Activated naive CD4-positive, alpha-beta T cell treated with Interleukin-2 at 50 U/mL for 16 hours (primary cell): ENCODE measurements around the gene NUP205.
"Not testable (repeated sequence)": the region's sequence is repeated elsewhere in the genome, so short reads cannot be mapped to it uniquely, and the experiment has no call there.

ENCODE experiments used
- DNase-seq: peaks from one replicate; pipeline ENCODE4 v3.0.0-alpha.2; 2020

Gene NUP205

DNA sequence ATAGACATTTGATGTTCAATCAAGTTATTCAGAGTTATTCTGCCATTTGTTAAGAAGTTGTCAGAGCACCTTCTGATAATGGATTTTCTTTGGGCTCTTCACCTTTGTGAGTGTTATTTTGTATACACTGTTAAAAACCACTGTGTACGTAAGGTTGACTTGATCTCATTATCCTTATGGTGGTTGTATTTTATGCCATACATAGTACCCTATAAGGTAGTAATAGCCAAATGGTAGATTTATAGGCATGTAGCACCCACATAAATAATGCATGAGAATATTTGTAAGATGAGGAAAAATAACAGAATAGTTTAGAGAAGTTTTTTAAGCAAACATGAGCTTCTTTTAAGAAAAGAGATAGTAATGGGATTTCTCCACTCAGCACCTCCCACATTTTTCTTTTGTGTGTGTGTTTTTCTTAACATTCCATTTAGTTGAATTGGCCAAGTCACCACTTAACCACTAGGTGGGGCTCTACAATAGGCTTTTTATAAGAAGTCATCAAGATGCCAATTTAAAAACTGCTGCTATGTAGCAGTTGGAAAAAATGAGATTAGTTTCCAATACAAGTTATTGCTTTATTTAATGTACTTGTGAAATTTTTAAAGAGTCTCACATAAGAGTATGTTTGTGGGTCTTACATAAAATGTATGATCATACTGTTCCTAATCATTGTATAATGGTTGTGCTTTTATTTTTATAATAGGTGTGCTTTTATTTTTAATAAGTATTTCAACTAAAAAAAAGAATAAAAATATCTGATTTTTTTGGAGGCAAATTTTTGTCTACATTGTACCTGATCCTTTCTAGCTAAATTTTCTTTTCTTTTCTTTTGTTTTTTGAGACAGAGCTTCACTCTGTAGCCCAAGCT is 63.5 kb downstream of the NUP205 start:
- no peak for DNase-seq

DNA sequence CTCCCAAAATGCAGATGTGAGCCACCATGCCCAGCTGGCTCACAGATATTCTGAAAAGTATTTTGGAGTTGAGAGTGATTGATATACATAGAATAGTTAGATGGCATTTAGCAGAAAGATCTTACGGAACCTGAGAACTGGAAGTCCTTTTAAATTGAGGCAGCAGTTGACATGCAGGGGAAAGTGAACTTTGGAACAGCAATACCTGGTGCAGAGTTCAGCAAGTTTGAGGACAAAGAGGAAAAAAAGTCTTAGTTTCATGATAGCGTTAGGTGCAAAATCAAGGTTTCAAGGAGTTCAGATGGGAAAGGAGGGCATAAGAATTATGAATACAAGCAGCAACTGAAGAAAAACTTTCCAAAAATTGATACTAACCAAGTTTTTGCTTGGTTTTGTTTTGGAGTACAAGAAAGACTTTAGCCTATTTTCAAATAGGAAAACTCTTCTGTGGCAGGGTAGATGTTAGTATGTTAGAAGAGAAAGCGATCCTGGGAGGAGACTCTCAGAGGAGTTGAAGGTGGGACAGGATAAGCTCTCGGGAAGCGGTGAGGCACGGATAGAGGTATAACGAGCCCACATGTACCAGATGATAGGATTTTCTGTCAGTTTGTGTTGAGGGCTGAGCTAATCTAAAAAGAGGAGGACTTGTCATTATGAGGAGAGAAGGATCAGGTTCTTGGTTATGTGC is 76.6 kb downstream of the NUP205 start:
- no peak for DNase-seq

DNA sequence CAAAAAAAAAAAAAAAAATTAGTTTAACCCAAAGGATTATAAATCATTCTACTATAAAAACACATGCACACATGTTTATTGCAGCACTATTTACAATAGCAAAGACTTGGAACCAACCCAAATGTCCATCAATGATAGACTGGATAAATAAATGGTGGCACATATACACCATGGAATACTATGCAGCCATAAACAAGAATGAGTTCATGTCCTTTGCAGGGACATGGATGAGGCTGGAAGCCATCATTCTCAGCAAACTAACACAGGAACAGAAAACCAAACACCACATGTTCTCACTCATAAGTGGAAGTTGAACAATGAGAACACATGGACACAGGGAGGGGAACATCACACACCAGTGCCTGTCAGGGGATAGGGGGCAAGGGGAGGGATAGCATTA is 82.0 kb downstream of the NUP205 start:
- not testable (repeated sequence) for DNase-seq

DNA sequence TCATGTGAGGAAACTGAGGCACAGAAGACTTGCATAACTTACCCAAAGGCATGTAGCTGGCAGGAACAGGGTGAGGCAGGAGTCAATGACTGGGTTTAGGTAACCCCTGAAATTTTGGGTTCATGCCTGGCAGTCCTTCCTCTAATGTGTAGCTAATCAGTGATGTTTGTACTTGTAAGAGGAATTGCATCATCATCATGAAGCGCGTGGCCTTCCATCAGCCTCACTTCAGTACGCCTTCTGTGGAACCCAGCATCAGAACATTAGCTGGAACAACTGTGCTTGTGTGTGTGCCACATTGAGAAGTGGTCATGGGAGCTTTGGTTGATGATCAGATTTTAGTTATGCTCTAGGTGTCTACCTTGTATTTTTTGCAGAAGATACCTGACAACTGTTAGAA is 86.4 kb downstream of the NUP205 start:
- no peak for DNase-seq

DNA sequence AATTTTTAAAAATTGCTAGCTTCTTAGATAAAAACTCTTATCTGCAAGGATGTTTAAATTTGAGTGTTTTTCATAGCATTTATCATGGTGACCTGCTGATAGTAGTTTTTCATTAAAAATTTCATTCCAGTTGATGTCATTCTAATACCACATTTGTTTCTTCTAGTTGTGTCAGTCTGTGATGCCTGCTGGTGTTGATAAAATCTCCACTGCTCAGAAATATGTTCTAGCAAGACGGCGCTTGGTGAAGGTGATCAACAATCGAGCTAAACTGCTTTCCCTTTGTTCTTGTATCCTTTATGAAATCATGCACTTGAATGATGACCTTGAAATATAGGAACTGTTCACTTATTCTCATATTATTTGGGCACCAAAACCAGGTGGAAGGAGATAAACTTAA is 87.0 kb downstream of the NUP205 start:
- DNase-seq = no peak

DNA sequence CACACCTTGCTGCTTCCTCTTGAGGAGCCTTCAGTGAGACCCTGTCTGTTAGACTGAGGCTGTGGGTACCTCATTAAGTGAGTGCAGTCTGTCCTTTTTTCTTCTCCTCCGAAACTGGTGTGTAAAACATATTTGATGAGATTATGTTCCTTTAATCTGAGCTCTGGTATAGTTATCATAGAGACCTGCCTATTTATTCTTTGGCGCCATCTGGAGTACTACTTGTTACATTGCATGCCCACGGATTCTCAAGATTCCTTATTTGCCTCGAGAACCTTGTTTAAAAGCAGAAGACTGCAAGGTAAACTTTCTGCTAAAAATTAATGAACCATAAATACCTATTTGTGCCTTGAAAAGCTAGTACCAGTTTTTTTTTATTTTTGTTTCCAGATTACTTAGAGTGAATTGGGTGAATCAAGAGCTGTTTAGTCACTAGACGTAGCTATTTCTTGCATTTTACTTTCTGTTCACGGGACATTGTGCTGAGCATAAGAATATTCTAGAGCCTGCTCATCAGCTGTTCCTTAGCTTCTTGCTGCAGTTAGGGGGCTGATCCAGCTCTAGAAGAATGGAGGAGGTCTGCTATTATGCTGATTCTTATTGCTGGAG is 87.7 kb downstream of the NUP205 start:
- no peak for DNase-seq

DNA sequence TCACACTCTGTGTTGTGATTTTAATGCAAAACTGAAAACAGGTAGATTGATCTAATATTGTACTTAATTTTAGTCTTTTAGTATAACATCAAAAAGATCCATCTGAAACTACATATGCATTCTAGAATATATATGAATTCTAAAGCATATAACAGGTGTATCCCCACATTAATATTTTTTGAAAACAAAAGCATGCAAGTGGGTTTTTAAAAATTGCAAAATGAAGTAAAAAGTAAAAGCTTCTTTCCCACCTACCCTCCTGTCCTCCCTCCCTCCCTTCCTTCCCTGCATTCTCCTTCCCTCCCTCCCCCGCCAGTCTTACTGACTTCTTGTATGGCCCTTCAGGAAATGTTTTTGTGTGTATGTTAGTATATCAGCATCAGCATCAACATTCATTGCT is 90.0 kb downstream of the NUP205 start:
- DNase-seq = no peak

DNA sequence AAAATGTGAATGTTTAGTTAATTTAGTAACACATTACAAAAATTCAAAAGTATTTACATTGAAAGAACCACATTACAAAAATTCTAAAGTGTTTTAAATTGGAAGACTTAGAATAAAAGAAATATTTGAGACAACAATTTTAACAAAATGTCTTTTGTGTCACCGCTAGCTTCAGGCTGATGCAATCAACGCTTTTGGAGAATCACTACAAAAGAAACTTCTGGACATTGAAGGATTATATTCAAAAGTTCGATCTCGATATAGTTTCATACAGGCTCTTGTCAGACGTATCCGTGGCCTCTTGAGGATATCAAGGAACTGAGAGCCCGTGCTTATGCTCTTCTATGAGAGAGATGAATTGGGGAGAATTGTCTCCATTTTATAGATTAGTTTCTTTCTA is 90.5 kb downstream of the NUP205 start:
- DNase-seq = no peak

DNA sequence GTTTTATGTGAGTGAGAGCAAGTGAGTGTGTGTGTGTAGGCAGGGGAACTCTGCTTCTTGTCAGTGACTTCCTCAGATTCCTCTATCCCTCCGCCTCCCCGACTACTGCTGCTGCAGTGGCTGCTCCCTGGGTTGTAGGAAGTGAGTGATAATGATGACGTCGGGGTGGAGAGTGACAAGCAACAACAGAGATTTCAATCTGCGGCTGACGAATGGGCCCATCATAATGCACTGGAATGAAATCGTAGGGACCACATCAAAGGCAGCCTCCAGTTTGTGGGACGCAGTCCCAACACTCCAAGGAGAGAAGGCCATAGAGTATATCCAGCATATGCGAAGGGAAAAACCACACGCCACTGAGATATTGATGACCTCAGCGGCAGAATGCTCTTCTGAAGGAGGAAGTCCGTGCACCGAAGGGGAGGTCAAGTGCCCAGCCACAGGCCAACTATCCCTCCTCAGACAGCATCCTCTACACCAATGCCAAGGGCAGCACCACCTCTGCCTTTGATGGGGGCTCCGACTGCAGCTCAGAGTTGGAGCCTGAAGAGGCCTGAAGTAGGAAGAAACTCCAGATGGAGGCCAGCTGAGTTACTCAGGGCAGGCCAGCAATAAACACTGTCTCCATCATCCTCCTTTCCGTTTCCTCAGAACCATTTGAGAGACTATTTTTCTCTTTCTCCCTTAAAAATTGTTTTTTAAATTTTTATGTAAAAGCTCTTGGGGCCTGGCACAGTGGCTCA is 93.3 kb downstream of the NUP205 start:
- DNase-seq = no peak

DNA sequence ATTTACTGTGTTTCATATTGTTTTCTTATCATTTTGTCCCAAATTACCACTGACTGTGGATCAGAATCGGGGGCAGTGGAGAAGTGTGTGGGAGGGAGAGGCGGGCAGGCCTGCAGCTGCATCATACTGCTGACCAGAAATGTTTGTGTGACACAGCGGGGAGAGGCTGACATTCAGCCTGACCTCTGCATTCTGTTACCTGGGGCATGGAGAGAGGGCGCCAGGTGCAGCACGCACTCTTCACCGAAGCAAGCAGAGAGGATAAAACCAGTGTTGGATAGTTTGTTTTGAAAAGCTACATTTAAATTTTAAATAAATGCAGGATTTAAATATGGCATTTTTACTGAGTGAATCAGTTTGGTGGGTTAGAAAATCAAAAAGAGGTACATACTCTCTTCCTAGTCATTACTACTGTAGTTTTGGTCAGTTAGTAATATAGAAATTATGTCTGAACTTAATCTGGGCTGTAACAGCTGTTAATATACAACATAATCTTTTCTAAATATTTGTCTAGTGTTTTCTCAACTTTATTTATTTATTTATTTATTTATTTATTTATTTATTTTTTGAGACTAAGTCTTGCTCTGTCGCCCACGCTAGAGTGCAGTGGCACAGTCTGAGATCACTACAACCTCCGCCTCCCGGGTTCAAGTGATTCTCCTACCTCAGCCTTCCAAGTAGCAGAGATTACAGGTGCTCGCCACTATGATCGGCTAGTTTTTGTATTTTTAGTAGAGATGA is 95.8 kb downstream of the NUP205 start:
- no peak for DNase-seq

DNA sequence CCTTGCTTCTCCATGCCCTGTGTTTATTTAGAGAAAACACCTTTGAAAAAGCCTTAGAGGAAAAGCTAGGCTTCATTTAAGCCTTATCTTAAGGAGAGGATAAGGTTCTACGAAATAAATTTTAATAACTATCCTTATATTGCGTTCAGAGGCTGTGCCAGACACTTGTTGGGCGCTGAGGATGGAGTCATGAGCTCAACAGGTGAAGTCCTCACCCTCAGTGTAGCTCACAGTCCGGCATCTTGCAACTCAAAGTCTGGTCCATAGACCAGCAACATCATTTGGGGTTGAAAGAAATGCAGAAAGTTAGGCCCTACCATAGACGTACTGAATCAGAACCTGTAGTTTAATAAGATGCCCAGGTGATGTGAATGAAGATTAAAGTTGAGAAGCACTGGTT is 100.8 kb downstream of the NUP205 start:
- DNase-seq = no peak

DNA sequence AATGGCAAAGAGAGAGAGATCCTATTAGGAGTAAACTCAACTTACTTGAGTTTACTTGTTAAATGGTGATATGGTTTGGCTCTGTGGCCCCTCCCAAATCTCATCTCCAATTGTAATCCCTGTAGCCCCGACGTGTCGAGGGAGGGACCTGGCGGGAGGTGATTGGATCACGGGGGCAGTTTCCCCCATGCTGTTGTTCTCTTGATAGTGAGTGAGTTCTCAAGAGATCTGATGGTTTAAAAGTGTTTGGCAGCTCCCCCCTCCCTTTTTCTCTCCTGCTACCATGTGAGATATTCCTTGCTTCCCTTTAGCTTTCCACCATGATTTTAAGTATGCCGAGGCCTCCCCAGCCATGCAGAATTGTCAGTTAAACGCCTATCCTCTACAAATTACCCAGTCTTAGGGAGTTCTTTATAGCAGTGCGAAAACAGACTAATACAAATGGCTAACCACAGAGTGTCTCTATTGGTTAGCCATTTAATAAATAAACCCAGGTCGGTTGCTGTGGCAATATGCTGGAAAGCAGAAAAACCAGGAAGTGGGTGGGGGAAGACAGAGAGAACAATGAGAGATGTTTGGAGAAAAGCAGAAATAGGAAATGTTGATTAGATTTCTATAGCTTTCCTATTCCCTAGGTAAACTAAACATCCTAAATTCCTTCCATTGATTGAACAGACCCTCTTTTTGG is 101.6 kb downstream of the NUP205 start:
- no peak for DNase-seq

DNA sequence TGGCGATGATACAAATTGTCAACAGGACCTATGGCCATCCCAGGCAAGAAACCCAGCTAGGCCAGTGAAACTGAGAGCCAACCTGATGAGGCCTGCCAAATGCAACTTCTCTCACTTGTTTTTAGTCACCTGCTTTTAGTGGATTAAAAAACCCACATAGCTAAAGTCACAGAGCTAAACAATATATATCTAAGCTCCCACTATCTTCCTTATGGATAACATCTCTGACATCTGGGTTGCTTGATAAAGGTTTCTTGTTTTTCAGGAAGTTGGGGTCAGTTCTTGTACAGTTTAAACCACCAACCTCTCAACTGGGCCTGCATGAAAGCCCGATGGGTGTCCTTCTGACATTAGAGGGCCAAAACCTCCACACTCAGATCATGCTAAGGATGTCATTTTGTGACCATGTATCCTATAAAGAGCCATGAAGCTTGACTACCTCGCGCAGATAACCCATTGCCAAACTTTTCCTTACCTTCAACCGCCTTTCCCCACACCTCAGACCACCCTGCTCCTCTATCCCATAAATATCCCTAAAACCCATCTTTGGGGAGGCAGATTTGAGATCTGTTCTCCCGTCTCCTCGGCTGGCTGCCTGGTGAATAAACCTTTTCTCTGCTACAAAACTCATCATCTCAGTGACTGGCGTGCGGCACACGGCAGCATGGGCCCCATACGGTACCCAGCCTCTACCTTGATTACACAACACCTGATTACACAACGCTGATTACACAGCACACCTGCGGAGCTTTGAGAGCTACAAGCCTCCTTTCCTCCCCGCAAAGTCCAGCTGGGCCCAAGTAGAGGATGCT is 103.8 kb downstream of the NUP205 start:
- DNase-seq = no peak

DNA sequence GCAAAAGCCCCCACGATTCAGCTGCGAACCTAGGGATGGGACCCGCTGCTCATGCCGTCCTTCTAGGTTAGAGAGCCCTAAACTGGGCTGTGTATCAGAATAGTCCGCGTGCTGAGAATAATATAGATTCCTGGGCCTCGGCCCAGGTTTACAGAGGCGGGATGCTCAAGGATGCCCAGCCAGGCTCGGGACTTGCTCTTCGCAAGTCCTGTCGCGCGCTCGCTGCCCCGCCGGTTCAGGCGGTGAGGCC is 104.3 kb downstream of the NUP205 start:
- DNase-seq = no peak

DNA sequence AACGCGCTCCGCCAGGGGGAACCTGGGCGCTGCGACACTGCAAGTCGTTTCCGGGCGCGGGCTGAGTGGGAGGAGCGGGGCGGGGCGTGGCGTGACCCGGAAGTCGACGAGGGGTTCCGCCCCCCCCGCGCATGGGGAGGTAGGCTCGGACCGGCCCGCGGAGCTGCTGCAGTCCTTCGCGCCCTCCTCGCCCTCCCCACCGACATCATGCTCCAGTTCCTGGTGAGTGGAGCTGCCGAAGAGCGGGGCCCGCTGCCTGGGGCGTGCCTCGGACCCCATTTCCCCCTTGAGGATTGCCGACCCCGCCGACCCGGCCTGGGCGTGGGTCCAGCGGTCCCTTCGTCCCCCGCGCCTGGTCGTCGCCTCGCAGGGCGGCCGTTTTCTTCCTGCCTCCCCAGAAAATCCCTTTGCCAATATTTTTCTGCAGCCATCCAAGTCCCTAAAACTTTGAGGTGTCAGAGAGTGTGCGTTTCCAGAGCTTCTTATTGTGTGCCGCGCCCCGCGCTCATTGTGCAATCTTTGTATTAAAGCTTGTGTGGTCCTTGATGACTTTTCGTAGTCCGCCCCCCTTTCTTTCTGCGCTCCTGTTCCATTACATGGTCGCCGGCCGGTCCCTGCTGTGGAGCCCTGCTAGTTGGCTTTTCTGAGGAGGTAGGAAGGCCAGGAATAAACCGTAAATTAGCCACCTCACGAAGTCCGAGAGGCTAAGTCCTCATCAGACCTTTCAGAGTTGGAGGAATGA is 104.8 kb downstream of the NUP205 start, which contains the start of gene STMP1:
Gene STMP1 (plus strand): TSS at position 142 of the 742 bp plus-strand sequence.
- peak; percentile 97 for DNase-seq

DNA sequence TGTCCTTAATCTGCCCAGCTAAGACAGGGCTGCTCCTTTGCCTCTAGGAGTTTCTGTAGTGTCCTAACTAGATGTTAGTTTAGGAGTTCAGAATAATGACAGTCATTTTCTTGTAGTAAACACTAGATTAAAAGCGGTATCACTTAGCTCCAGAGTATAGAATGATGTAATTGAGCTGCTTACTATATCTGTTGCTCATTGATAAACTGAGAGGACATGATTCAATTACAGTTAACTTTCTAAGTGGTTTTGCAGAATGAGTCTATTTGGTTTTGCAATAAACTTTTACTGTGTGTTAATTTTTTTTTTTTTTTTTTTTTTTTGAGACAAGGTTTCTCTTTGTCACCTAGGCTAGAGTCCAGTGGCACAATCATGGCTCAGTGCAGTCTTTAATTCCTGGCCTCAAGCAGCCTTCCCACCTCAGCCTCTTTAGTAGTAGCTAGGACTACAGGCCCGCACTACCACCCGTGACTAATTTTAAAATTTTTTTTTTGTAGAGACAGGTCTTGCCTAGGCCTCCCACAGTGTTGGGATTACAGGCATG is 106.4 kb downstream of the NUP205 start:
- no peak for DNase-seq

DNA sequence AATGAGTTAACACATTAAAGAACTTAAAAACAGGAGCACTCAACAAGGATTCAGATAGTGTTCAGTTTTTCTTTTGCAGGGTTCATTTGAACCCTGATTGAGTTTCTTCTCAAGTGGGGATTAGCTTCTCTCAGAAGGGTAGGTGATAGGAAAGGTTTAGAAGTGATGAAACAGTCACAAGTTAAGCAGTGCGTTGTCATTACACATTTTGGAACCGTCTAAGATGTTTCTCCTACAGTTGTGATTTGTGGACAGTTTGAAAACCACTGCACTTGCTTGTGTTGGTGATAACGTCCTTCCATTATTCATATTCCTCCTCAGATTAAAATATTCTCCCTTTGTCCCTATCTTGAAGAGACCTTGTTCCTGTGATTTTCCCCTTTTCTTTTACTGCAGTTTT is 107.3 kb downstream of the NUP205 start:
- no peak for DNase-seq

DNA sequence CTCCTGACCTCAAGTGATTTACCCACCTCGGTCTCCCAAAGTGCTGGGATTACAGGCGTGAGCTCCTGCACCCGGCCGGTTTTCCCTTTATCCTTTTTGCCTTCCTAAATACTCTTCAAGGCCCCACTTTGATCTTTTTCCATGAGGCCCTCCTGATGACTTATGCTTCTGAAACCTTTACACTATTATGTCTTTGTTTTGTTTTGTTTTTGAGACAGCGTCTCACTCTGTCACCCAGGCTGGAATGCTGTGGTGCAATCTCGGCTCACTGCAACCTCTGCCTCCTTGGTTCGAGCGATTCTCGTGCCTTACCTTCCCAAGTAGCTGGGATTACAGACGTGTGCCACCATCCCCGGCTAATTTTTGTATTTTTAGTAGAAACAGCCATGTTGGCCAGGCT is 108.4 kb downstream of the NUP205 start:
- DNase-seq = no peak

DNA sequence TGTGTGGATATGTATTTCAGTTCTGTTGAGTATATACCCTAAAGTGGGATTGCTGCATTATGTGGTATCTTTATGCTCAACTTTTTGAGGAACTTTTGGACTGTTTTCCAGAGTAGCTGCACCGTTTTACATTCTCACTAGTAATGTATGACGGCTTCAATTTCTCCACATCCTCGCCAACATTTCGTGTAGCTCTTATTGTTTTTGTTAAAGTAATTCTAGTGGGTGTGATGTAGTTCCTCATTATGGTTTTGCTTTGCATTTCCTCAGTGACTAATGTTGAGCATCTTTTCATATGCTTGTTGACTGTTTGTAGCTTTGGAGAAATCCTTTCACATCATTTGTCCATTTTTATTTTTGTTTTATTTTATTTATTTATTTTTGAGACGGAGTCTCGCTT is 109.1 kb downstream of the NUP205 start:
- DNase-seq = no peak

DNA sequence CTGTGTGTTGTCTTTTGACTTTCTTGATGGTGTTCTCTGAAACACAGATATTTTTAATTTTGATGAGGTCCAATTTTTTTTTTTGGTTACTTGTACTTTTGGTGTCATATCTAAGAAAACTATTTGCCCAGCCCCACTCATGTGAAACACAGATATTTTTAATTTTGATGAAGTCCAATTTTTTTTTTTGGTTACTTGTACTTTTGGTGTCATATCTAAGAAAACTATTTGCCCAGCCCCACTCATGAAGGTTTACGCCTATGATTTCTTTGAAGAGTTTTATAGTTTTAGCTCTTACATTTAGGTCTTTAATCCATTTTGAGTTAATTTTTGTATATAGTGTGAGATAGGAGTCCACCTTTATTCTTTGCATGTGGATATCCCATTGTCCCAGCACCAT is 109.9 kb downstream of the NUP205 start:
- DNase-seq = not testable (repeated sequence)
